Measurements from ENCODE around the gene PIGR. TPM values are rescaled to one million over a fixed set of nuclear protein-coding genes. Genes with fewer than 3 reads are reported as not detected.
A peak's percentile ranks its signal among the peaks of the same experiment; 100 is the strongest.

PIGR gene
- polyA plus RNA-seq, 4 donors = 0.87 to 1.7 (median 1.4) TPM

DNA sequence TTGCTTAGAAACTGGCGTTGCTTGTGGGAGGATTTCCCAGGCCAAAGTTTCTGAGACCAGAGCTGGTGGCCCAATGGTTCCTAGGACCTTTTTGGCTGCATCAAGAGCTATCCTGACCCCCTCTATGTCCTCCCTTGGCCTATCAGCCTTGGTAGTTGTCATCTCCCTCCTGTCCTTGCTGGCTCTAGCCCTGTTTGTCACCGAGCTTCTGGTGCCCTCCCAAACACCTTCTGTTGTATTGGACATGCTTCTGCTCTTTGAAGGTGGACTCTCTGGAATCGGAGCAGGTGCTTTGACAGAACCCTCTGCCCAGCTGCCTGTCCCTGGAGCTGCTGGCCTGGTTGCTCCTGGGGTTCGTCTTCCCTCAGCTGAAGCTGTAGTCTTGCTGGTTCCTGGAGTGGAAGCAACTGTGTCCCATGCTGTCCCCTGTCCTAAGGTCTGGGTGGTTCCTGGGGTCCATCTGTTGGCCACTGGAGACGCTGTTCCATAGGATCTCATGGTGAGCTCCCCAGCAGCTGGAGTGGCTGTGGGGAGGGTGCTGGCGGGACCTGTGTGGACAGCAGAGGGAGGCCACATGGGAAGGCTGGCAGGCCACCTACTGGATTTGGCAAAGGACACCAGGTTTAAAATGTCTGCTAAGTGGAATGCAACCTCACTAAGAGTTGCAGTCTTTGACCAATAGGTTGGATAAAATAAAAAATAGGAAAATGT lies 14.6 kb upstream of the PIGR start:
- no peak for DNase-seq (ENCODE audit: low read depth in 4 of 4, low spot score in 3 of 4)

GRCh38 chr1:206958144-206958543 lies 11.9 kb upstream of the PIGR start:
- DNase-seq (ENCODE audit: low read depth in 4 of 4, low spot score in 3 of 4) = no peak

DNA sequence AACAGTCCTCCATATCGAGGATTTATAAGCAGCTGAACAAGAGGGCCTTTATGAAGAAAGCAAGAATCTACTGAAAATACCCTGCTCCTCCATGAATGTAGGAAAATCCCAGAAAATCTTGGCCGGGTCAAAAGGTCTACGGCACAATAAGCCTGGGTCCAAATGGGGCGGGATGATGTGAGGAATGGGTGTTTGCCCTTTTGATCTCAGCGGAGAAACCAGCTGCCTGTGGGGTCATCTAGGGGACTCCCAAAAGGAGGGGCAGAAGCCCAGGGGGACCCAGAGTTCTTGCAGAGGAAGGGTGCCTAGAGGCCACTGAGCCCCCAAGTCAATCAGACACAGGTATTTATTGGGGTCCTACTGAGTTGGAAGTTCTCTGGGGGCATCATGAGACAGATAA lies 11.4 kb upstream of the PIGR start:
- DNase-seq (ENCODE audit: low read depth in 4 of 4, low spot score in 3 of 4) = no peak

- no peak for DNase-seq (ENCODE audit: low read depth in 4 of 4, low spot score in 3 of 4)
Measured at GRCh38 chr1:206955476-206956451, 9.5 kb upstream of the PIGR start.

GRCh38 chr1:206954459-206955342 lies 8.4 kb upstream of the PIGR start:
- no peak for DNase-seq (ENCODE audit: low read depth in 4 of 4, low spot score in 3 of 4)

DNA sequence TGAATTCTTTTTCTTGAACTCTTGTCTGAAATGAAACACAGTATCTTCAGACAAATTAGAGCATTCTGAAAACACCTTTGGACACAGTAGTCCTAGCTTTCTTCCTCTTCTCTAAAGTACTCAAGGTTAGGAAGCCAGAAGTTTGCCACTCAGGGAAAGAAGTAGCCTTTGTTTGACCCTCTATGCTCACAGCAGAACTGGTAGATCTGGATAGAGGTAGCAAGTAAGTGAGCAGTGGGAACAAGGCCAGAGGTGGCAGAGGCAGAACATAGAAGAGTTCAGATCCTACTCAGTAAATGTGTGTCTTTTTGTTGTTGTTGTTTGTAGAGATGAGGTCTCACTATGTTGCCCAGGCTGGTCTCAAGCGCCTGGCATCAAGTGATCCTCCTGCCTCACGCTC lies 7.4 kb upstream of the PIGR start:
- no peak for DNase-seq (ENCODE audit: low read depth in 4 of 4, low spot score in 3 of 4)

DNA sequence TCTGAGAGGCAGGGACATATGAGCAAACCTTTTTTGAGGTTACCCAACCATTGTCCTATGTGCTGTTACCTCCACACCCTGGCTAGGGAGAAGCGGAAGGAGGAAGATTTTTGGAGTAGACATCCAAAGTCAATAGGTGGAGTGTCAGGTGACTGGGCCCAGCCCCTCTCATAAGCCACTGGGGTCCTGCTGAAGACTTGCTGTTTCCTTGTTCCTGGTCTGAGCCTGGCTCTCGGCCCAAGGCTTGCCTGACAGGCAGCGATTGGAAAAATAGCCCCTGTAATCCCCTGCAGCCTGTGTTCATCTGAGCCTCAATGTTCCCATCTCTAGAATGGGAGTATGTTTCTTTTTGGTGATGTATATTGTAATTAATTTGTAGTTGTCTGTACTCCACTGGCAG lies 6.9 kb upstream of the PIGR start:
- DNase-seq (ENCODE audit: low read depth in 4 of 4, low spot score in 3 of 4) = no peak

GRCh38 chr1:206952171-206952570 lies 5.9 kb upstream of the PIGR start:
- DNase-seq (ENCODE audit: low read depth in 4 of 4, low spot score in 3 of 4) = no peak

DNA sequence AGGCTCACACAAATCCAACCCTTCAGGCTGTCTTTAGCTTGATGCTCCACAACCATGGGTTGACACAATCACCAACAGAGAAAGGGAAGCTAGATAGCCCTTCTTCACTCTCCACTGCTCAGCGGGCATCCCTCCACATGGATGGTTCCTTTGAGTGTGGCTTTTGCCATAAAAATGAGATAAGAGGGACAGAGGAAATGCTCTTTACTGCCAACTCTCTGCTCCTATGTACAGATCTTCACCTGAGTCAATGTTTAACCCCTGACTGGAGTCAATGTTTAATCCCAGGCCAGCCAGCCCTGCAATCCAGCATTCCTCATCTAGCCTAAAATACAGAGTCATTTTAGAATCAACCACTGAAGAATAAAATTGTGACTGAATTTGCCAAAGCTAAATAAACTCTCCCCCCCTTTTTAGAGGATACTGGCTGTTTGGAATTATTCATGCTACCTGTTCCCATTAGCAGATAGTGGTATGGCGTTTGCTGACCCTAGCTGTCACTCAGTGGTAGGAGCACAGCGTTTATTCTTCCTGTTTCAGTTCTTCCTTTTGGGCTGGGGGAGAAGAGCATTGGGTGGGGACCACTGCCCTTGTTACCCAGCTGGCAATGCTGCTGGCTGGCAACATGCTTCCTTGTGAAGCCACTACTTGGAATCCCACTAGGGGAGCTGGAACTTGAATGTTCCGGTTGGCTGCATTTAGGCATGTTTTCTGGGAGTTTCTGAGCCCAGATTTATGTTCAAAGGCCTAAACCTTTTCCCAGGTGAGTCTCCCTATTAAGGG lies 5.2 kb upstream of the PIGR start:
- DNase-seq (ENCODE audit: low read depth in 4 of 4, low spot score in 3 of 4) = peak in 1 of 4 donors; percentile 29

DNA sequence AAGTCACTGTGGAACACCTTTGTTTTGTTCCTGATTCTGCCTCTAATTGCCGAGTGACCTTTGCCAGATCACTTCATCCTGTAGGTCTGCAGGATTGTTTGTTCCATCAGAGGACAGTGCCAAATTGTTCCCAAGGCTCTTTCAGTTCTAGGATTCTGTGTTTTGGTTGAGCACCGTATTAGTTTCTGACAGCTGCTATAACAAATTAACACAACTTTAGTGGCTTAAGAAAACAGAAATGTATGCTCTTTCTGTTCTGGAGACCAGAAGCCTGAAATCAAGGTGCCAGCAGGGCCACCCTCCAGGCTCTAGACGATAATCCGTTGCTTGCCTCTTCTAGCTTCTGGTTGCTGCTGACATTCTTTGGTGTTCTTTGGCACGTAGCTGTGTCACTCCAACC lies 3.4 kb upstream of the PIGR start:
- no peak for DNase-seq (ENCODE audit: low read depth in 4 of 4, low spot score in 3 of 4)

DNA sequence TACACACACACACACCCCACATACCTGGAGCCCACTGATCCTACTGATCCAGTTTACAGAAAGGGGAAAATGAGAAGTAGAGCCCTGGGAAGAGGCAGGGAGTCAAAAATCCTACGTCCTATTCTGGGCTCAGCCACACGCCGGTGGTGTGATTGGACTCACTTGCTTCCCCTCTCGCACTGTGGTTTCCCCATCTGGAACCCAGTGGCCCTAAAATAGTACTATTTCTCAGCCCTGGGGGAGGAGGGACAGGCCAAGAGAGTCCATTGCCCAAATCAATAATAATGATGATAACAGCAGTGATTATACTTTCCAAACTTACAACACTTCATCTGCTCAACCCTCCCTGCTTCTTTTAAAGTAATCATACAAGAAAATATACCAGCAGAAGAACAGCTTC lies 2.9 kb upstream of the PIGR start:
- no peak for DNase-seq (ENCODE audit: low read depth in 4 of 4, low spot score in 3 of 4)

DNA sequence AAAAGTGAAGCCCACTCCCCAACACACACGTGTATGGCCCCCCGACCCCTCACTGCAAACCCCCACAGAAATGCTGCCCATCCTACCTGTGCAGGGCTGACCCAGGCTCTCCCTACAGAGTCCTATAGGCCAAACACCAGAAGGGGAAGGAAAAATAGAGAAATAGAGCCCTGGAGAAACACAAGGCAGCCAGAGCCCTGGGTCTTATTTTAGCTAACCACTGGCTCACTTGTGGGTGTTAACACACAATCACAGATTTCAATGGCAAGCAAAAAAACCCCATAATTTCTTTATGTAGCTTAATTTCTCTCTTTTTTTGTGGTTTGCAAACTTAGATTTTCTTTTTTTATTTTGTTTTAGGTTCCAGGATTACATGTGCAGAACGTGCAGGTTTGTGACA lies 989 bp upstream of the PIGR start:
- no peak for DNase-seq (ENCODE audit: low read depth in 4 of 4, low spot score in 3 of 4)

DNA sequence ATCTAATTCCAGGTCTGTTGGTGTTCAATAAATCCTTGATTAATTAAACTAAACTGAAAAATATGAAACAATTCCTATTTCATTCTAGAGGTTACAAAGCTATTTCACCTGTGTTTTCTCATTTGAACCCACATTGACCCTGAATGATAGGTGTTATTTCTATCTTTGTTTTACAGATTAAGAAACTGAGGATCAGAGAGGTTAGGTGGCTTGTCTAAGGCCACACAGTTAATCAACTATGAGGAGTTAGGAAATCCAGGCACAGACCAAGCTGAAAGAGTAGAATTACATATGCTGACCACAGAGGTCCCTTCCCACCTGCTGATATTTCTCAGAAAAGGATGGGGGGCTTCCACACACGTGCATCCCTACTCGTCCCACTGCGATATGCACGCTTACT lies 487 bp downstream of the PIGR start:
- no peak for DNase-seq (ENCODE audit: low read depth in 4 of 4, low spot score in 3 of 4)

GRCh38 chr1:206944703-206945102 lies 1.6 kb downstream of the PIGR start:
- DNase-seq (ENCODE audit: low read depth in 4 of 4, low spot score in 3 of 4) = no peak

DNA sequence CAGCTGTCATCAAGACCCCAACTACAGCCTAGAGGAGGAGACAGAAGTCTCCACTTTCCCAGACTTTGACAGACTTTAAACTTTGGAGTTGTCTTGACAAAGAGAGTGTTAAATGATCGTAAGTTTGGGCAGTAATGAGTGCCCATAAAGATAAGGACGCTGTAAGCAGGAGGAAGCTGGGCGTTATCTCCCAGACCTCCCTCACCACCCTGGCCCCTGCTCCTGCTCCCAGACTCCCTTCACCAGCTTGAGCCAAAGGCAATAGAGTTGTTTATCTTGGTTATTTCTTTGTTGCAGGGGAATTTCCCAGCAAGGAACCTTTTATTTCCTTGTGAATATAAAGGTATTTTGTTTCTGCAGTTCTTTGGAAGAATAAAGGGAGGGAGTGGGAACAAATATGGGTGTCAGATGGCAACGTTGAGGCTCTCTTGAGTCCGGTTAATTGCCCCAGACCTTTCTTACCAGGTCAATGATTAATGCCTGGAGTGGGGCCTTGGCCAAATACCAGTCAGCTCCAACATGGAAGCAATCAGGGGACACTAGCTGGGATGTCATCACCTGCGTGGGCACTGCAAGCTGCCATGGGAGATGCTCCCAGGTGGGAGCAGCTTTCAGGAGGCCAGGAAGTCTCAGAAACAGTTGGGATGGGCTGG lies 4.4 kb downstream of the PIGR start:
- DNase-seq (ENCODE audit: low read depth in 4 of 4, low spot score in 3 of 4) = no peak

DNA sequence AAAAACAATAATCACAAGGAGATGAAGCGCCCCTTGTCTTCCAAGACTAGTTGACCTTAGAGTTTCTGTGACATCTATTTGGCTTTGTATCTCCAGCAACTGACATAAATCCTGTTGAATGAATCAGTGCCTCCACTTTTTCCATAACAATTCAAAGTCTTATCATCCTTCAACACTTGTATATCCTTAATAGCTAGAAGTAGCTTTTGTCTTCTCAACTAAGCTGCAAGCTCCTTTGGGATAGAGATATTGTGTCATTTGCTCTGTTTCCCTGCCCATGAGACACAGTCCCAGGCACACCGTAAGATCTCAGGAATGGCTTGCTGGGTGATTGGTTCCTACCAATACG lies 5.7 kb downstream of the PIGR start:
- DNase-seq (ENCODE audit: low read depth in 4 of 4, low spot score in 3 of 4) = no peak

GRCh38 chr1:206939841-206940587 lies 6.3 kb downstream of the PIGR start:
- no peak for DNase-seq (ENCODE audit: low read depth in 4 of 4, low spot score in 3 of 4)

GRCh38 chr1:206939131-206939530 lies 7.1 kb downstream of the PIGR start:
- DNase-seq (ENCODE audit: low read depth in 4 of 4, low spot score in 3 of 4) = no peak

- DNase-seq (ENCODE audit: low read depth in 4 of 4, low spot score in 3 of 4) = no peak
Measured at GRCh38 chr1:206937425-206937824, 8.8 kb downstream of the PIGR start.

All from right renal pelvis (tissue), 4 donors.